Calu3 (cell line): ENCODE data around the gene DCANP1. TPM values are rescaled to one million over a fixed set of nuclear protein-coding genes. Genes with fewer than 3 reads are reported as not detected.

Experiments used
- BruUV-seq: library from RNA; stranded (reverse); fragments of 400-500 nt; replicated peaks from 2 replicates; lab custom pipeline; 2021; lab: Mats Ljungman, UMichigan
- CTCF ChIA-PET: fragments of 300-600 bp; sonication (Branson Sonifier 250); formaldehyde crosslinking; loops from one replicate; lab custom pipeline; 2022; ENCODE audit warnings: antibody characterized with exemption; lab: Charles Lee
- DNase-seq: peaks from one replicate; pipeline ENCODE4 v3.0.0; 2022
- H3K27ac Mint-ChIP-seq: one replicate; pipeline ENCODE4 v1.8.0; 2022; ENCODE audit warnings: mixed read lengths; ENCODE audit not compliant: unreplicated experiment
- H3K27me3 Mint-ChIP-seq: one replicate; pipeline ENCODE4 v1.8.0; 2022; ENCODE audit warnings: mixed read lengths; ENCODE audit not compliant: unreplicated experiment
- H3K36me3 Mint-ChIP-seq: one replicate; pipeline ENCODE4 v1.8.0; 2022; ENCODE audit warnings: mild to moderate bottlenecking, moderate library complexity, mixed read lengths; ENCODE audit not compliant: insufficient read depth, unreplicated experiment
- H3K4me1 Mint-ChIP-seq: one replicate; pipeline ENCODE4 v1.8.0; 2022; ENCODE audit warnings: mild to moderate bottlenecking, low read depth, mixed read lengths; ENCODE audit not compliant: unreplicated experiment
- H3K4me3 Mint-ChIP-seq: one replicate; pipeline ENCODE4 v1.8.0; 2022; ENCODE audit warnings: mild to moderate bottlenecking, low read depth, moderate library complexity, mixed read lengths; ENCODE audit not compliant: unreplicated experiment
- H3K9me3 Mint-ChIP-seq: one replicate; pipeline ENCODE4 v1.8.0; 2022; ENCODE audit warnings: low read depth, mixed read lengths; ENCODE audit not compliant: unreplicated experiment
- intact Hi-C: fragments of 100-400 bp; cut with micrococcal nuclease; formaldehyde crosslinking; loops from one replicate; pipeline ENCODE4 v1.10.0; 2022; ENCODE audit not compliant: unreplicated experiment
- total RNA-seq: library from RNA; stranded (reverse); gene quantifications from 2 replicates; pipeline ENCODE4 v1.2.3, GENCODE V29; 2022
- TF ChIP-seq, protein P1 (sequence below): fragments of 200-600 bp; IDR thresholded peaks from one replicate; pipeline ENCODE4 v1.8.0; 2022; ENCODE audit warnings: antibody characterized with exemption; ENCODE audit not compliant: unreplicated experiment

Gene DCANP1
- total RNA-seq, 1 experiment from 2014 or later: not detected

DNA sequence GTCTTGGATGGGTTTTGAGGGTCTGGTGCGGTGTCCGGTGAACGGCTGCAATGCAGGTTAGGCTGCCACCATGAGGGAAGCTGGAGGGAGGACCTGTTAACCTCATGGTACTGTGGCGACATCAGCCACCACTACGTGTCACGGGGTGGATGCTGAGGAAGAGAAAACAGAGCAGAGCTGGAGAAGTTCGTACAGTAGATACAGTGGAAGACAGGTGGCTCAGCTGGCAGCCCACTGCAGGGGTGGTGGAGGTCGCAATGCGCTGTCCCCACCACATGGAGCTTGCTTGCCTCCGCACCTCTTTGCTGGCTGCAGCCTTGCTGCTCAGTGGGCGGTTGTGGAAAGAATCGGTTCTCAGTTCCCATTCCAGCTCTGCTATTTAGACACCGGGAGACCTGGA, 2.8 kb downstream of the DCANP1 start:
- H3K9me3 Mint-ChIP-seq: no peaks in the 10 kb centered on the region
- BruUV-seq: no TSS peak
- peaks cover 10% of the 10 kb centered on the region for H3K4me1 Mint-ChIP-seq
- intact Hi-C loops: no loop called here
- H3K4me3 Mint-ChIP-seq: no peak overlapping the region
- CTCF ChIA-PET: interaction anchor here (1.2 kb wide), 1 partner anchor 109 kb away, joined by 3 read pairs; no protein-coding TSS in a partner anchor
- DNase-seq: no peak
- peaks cover 4% of the 10 kb centered on the region for H3K36me3 Mint-ChIP-seq
- peaks cover 64% of the 10 kb centered on the region for H3K27me3 Mint-ChIP-seq
- TF ChIP-seq, protein P1, sequence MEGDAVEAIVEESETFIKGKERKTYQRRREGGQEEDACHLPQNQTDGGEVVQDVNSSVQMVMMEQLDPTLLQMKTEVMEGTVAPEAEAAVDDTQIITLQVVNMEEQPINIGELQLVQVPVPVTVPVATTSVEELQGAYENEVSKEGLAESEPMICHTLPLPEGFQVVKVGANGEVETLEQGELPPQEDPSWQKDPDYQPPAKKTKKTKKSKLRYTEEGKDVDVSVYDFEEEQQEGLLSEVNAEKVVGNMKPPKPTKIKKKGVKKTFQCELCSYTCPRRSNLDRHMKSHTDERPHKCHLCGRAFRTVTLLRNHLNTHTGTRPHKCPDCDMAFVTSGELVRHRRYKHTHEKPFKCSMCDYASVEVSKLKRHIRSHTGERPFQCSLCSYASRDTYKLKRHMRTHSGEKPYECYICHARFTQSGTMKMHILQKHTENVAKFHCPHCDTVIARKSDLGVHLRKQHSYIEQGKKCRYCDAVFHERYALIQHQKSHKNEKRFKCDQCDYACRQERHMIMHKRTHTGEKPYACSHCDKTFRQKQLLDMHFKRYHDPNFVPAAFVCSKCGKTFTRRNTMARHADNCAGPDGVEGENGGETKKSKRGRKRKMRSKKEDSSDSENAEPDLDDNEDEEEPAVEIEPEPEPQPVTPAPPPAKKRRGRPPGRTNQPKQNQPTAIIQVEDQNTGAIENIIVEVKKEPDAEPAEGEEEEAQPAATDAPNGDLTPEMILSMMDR: no peak
- no peak overlapping the region for H3K27ac Mint-ChIP-seq

DNA sequence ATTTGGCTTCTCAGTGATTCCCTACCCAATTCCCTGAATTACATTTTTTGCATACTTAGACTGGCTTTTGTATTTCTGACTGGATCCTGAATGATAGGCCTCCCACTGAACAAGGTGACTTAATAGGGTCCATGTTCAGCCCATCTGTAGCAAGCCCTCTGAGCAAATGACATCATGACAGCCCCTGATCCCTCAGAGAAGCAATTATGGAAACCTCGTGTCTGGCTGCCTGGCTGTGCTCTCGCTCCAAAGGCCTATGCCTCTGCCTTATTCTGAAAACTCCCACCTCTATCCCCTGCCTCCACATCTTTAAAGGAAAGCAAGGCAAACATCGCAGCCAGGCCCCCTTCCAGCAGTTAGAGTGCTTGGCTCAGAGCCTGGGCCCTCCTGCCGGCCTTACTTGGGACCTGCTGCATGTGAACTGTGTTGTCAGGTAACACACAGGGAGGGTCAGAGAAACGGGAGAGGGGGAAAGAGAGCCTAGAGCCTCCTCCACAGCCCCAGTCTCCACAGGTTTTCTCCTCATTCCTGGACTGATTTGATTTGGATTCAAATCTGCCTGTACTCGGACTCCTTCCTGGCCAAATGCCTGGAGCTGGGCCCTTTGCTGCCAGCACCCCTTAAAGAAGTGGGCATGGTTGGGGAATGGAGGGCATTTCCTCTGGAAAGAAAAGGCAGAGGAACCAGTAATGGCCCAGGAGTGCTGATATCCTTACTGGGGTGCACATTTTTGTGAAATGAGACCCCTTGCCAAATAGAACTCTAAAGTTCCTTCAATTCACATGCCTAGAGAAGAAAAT, 3.8 kb downstream of the DCANP1 start:
- H3K4me1 Mint-ChIP-seq: peaks cover 5% of the 10 kb centered on the region
- H3K36me3 Mint-ChIP-seq: peaks cover 4% of the 10 kb centered on the region
- TF ChIP-seq, protein P1: no peak
- CTCF ChIA-PET: interaction anchor here (1.2 kb wide), 1 partner anchor 110 kb away, joined by 3 read pairs; no protein-coding TSS in a partner anchor
- H3K27ac Mint-ChIP-seq: no peak overlapping the region
- intact Hi-C loops: no loop called here
- H3K4me3 Mint-ChIP-seq: no peak overlapping the region
- H3K9me3 Mint-ChIP-seq: no peaks in the 10 kb centered on the region
- H3K27me3 Mint-ChIP-seq: peaks cover 56% of the 10 kb centered on the region
- BruUV-seq: no TSS peak
- DNase-seq: no peak

DNA sequence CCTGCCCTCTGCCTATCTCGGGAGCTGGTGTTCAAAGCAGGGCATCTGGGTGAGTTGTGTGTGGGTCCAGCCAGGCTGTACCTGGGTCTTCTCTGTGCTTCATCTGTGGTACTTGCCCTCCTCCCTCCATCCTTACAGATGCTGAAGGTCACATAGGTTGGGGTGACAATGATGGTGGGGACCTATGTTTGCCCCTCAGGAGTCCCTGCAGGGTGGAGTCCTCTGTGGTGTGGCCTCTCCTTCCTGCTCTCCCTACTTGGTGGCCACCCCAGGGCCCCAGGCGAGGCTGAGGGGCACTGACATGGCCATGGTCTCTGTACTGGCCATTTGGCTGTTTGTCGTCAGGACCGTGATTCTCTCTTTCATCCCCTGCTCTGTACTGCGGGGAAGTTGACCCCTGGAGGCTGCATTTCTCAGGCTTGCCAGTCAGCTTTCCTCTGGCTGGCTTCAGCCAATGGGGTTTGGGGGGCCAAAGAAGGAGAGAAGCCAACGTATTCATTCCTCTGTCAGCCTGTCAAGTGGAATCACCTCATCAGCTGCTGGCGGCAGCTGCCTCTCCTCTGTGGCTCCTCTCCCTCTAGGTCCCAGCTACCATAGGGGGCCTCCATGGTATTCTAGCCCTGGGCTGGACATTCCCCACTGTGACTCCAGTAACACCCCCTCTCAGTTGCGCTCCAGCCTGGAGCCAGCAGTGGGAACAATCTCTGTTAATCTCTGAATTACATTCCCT, 4.6 kb downstream of the DCANP1 start:
- Mint-ChIP-seq H3K36me3 (peaks cover 4% of the 10 kb centered on the region), H3K27me3 (peaks cover 57% of the 10 kb centered on the region), H3K4me1 (no peaks in the 10 kb centered on the region), H3K4me3 (no peak overlapping the region), H3K9me3 (no peaks in the 10 kb centered on the region), H3K27ac (no peak overlapping the region)
- CTCF ChIA-PET: no interaction called here
- DNase-seq: no peak
- no TSS peak for BruUV-seq
- TF ChIP-seq, protein P1: no peak
- intact Hi-C loops: no loop called here

DNA sequence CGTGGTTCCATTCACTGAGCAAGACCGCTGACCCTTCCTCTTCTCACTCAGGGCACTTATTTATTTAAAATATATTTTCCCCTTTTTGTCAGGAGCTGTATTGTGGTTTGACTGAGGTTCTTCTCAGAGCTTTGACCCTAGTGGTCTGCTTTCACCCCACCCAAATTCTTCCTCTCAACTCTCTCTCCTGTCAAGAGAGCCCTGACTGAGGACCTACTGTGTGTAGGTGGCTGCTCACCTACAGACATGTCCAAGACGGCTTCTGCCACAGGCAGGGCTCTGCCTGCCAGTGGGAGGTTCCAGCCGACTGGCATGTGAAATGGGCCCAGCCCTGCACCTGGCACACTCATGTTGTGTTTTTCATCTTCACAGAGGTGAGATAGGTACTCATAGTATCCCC, 5.2 kb downstream of the DCANP1 start:
- H3K9me3 Mint-ChIP-seq: no peaks in the 10 kb centered on the region
- H3K36me3 Mint-ChIP-seq: peaks cover 4% of the 10 kb centered on the region
- TF ChIP-seq, protein P1: no peak
- no peak for DNase-seq
- CTCF ChIA-PET: no interaction called here
- no peaks in the 10 kb centered on the region for H3K4me1 Mint-ChIP-seq
- H3K27ac Mint-ChIP-seq: no peak overlapping the region
- no peak overlapping the region for H3K4me3 Mint-ChIP-seq
- peaks cover 58% of the 10 kb centered on the region for H3K27me3 Mint-ChIP-seq
- no TSS peak for BruUV-seq
- intact Hi-C loops: no loop called here
